Testis (tissue), 2 donors: Measurements from ENCODE around the gene FBXL3.

Experiments
- CTCF ChIP-seq, 3 experiments: fragments of 450-650 bp in 2 of 3; fragments of 200-600 bp in 1 of 3; sonication (generic) in 1 of 3; IDR thresholded peaks; one replicate each; pipeline ENCODE4 v1.5.1; 2016 to 2019; ENCODE audit warnings: antibody characterized with exemption in 3 of 3, mild to moderate bottlenecking in 2 of 3, moderate library complexity in 1 of 3
- POLR2A ChIP-seq: fragments of 450-650 bp; IDR thresholded peaks from one replicate; pipeline ENCODE4 v1.6.1; 2017; ENCODE audit warnings: antibody characterized with exemption, mild to moderate bottlenecking, moderate library complexity

- TF ChIP-seq CTCF (IDR thresholded peaks at IDR 0.05) (no peak), POLR2A (no peak)
These were observed 40.6 kb upstream of the FBXL3 start for GRCh38 chr13:77067519-77067918.
